ENCODE results near the gene SAMM50.

GRCh38 chr22:43917521-43917920 is 37.7 kb upstream of the SAMM50 start:
- TF ChIP-seq EZH2 (IDR thresholded peaks at IDR 0.05; ENCODE audit: insufficient read depth, poor library complexity, severe bottlenecking) = no peak
- no peak for TF ChIP-seq EZH2phosphoT487 (IDR thresholded peaks at IDR 0.05; ENCODE audit: insufficient read depth, low read depth)

Measured in GM23248 (cell line).